GM10266 (cell line): ENCODE measurements around the gene TRIM21.
"Not testable (repeated sequence)": the region's sequence is repeated elsewhere in the genome, so short reads cannot be mapped to it uniquely, and the experiment has no call there.

Source experiments
- DNase-seq: peaks from one replicate; pipeline ENCODE4 v3.0.0; 2012; ENCODE audit errors: extremely low spot score
- TF ChIP-seq, protein P1 (sequence below): IDR thresholded peaks from 2 replicates; pipeline ENCODE4 v1.5.1; 2012; ENCODE audit warnings: mild to moderate bottlenecking, low read depth; ENCODE audit not compliant: control insufficient read depth, insufficient read depth; ENCODE audit errors: missing control alignments

The TRIM21 gene

DNA sequence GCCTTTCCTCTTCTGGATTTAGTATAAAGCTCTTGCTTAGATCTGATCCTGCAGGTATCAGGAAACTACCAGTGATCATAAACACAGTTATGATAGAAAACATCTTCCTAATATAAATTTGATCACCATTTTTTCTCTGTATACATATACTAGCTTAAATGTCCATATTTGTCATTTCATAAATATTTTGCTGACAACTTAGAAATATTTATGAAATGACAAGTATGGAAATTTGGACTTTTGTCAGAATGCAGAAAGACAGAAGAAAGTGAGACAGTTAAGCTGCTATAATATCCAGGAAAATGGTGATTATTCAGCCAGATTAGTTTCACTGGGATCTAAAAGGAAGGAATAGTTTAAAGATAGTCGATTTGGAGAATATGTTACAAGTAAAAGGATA, 22.8 kb upstream of the TRIM21 start:
- TF ChIP-seq, protein P1, sequence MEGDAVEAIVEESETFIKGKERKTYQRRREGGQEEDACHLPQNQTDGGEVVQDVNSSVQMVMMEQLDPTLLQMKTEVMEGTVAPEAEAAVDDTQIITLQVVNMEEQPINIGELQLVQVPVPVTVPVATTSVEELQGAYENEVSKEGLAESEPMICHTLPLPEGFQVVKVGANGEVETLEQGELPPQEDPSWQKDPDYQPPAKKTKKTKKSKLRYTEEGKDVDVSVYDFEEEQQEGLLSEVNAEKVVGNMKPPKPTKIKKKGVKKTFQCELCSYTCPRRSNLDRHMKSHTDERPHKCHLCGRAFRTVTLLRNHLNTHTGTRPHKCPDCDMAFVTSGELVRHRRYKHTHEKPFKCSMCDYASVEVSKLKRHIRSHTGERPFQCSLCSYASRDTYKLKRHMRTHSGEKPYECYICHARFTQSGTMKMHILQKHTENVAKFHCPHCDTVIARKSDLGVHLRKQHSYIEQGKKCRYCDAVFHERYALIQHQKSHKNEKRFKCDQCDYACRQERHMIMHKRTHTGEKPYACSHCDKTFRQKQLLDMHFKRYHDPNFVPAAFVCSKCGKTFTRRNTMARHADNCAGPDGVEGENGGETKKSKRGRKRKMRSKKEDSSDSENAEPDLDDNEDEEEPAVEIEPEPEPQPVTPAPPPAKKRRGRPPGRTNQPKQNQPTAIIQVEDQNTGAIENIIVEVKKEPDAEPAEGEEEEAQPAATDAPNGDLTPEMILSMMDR, result no peak
- no peak for DNase-seq

GRCh38 chr11:4406206-4406605, 12.7 kb upstream of the TRIM21 start:
- not testable (repeated sequence) for DNase-seq

GRCh38 chr11:4393858-4394223, 339 bp upstream of the TRIM21 start:
- DNase-seq, result no peak
- TF ChIP-seq, protein P1, result no peak

DNA sequence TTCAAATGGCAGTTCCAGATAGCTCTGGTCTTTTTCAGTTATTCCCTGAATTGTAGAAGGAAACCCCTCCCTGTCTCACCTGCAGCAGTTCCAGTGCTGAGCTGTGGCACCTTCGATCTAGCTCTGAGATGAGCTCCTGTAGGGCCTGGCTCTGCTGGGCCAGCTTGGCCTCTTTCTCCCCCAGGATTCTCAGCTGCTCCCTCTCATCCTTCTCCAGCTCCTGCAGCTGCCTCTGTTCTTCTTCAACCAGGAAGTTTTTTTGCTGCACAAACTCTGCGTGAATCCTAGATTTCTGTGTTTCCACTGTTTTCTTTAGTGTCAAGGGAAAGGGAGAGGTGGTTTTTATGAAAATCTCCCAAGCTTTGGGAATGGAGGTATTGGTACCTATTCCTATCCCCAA, 5.3 kb downstream of the TRIM21 start:
- TF ChIP-seq, protein P1, result no peak

DNA sequence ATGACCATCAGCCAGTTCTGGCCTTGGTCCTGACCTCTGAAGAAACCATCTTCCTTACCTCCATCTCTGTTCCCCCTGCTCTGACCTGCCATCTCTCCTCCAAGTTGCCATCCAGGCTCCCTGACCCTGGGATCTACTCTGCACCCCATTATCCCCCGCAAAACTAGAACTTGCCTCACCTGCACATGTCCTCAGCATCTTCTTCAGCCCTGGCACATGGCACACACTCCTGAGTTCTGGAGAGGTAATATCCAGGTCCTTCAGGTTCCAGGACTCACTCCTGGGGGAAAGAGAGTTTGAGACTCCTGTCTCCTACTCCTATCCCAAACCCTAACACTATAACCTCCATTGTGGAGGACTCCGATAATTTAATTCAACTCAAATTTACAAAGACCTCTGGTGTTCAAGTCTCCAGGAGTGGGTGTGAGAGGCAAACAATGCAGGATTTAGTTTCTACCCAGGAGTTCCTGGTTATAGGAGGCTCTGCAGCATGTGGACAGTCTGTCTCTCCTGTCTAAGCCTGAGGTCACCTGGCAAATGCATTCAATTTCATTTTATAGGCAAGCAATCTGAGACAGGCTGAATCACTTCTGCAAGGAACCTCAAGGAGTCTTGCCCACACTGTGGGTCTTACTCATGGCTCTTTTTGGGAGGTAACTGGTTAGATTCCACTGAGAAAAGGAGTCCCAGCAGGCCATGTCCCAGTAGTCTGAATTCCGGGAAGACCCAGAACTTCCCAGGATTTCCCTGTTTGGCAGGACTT, 7.3 kb downstream of the TRIM21 start:
- no peak for DNase-seq
- TF ChIP-seq, protein P1, result no peak

More for the DNA sequence above, 5.3 kb downstream of the TRIM21 start:
- no peak for DNase-seq

GRCh38 chr11:4381901-4382300, 11.6 kb downstream of the TRIM21 start:
- TF ChIP-seq, protein P1, result no peak
- DNase-seq, result no peak

DNA sequence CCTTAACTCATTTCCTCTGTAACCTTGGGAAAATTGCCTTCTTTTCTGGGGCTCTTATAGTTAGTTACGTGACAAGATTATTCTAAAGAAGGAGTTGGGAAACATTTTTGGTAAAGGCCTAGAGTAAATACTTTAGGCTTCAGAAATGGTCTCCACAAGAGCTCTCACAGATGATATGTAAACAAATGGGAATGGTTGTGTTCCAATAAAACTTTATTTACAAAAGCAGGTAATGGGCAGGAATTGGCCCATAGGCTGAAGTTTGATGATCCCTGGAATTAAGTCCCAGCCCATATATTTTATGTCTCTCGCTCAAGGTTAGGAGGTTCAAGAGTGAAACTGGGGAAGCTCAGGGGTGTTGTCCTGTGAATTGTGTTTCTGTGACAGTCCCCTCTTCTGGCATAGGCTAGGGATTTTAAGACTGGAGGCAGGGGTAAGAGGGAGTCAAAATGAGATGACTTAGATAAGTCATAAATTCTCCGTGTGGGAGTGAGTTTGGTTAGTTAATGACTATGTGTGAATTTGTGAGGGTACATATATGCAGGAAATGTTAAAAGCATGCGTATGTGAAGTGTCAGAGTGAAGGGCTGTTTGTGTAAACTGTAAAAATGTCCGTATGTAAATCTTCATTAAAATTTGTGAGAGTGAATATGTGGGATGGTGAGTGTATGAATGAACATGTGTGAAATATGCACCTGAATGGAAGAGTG, 17.9 kb downstream of the TRIM21 start:
- TF ChIP-seq, protein P1, result no peak
- DNase-seq, result no peak
